Nephron progenitor cell (in vitro differentiated cells): Measurements from ENCODE around the gene C6orf163.

ENCODE experiments used
- DNase-seq: peaks from one replicate; pipeline ENCODE4 v3.0.0; 2021
- H3K27ac Mint-ChIP-seq: 2 replicates; pipeline ENCODE4 v1.8.0; 2021; ENCODE audit warnings: mild to moderate bottlenecking, moderate library complexity, mixed read lengths
- H3K27me3 Mint-ChIP-seq: 2 replicates; pipeline ENCODE4 v1.8.0; 2021; ENCODE audit warnings: mild to moderate bottlenecking, low read depth, mixed read lengths; ENCODE audit not compliant: poor library complexity
- H3K36me3 Mint-ChIP-seq: 2 replicates; pipeline ENCODE4 v1.8.0; 2021; ENCODE audit warnings: low read depth, mixed read lengths
- H3K4me1 Mint-ChIP-seq: 2 replicates; pipeline ENCODE4 v1.8.0; 2021; ENCODE audit warnings: mixed read lengths
- H3K4me3 Mint-ChIP-seq: 2 replicates; pipeline ENCODE4 v1.8.0; 2021; ENCODE audit warnings: mild to moderate bottlenecking, moderate library complexity, mixed read lengths
- H3K9me3 Mint-ChIP-seq: 2 replicates; pipeline ENCODE4 v1.8.0; 2021; ENCODE audit warnings: mild to moderate bottlenecking, moderate library complexity, mixed read lengths
- CTCF ChIP-seq: fragments of 200-600 bp; sonication (generic); IDR thresholded peaks from 2 replicates; pipeline ENCODE4 v1.5.0; 2021; ENCODE audit warnings: antibody characterized with exemption

The C6orf163 gene

GRCh38 chr6:87346700-87347099 lies 2.1 kb downstream of the C6orf163 start:
- Mint-ChIP-seq H3K27ac (no peak overlapping the region), H3K9me3 (no peaks in the 10 kb centered on the region)

DNA sequence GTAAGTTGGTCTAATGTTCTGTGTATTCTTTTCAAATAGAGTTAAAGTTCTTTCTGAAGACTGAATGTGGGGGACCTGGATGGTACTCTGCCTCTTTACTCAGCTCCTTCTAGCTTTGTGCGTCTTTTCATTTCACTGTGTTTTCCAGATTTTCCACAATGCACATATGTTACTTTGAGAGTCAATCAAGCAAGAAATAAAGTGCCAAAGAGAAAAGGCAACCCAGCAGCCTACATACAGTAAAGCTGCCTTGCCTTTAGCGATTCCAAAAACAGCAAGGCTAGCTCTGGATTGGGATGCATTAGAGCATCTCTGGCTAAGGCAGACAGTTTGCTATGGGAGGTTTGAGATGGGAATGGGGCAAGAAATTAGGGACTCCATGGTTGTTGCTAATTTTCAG lies 5.3 kb downstream of the C6orf163 start:
- DNase-seq: no peak
- H3K27me3 Mint-ChIP-seq: no peaks in the 10 kb centered on the region
- H3K4me3 Mint-ChIP-seq: no peak overlapping the region
- H3K4me1 Mint-ChIP-seq: peaks cover 2% of the 10 kb centered on the region
- no peaks in the 10 kb centered on the region for H3K9me3 Mint-ChIP-seq
- H3K36me3 Mint-ChIP-seq: peaks cover 11% of the 10 kb centered on the region
- TF ChIP-seq CTCF: no peak
- no peak overlapping the region for H3K27ac Mint-ChIP-seq

More at GRCh38 chr6:87346700-87347099, 2.1 kb downstream of the C6orf163 start:
- Mint-ChIP-seq H3K4me1 (peaks cover 29% of the 10 kb centered on the region), H3K4me3 (no peak overlapping the region), H3K27me3 (no peaks in the 10 kb centered on the region), H3K36me3 (peaks cover 14% of the 10 kb centered on the region)
- TF ChIP-seq CTCF: no peak
- DNase-seq: no peak

GRCh38 chr6:87350516-87350915 lies 5.9 kb downstream of the C6orf163 start:
- H3K27ac Mint-ChIP-seq: no peak overlapping the region
- H3K4me3 Mint-ChIP-seq: no peak overlapping the region
- H3K9me3 Mint-ChIP-seq: no peaks in the 10 kb centered on the region
- no peaks in the 10 kb centered on the region for H3K4me1 Mint-ChIP-seq
- no peak for TF ChIP-seq CTCF
- H3K36me3 Mint-ChIP-seq: peaks cover 9% of the 10 kb centered on the region
- no peak for DNase-seq
- no peaks in the 10 kb centered on the region for H3K27me3 Mint-ChIP-seq

- peaks cover 9% of the 10 kb centered on the region for H3K36me3 Mint-ChIP-seq
- H3K27me3 Mint-ChIP-seq: no peaks in the 10 kb centered on the region
- H3K4me1 Mint-ChIP-seq: no peaks in the 10 kb centered on the region
- no peak overlapping the region for H3K27ac Mint-ChIP-seq
- no peak overlapping the region for H3K4me3 Mint-ChIP-seq
- H3K9me3 Mint-ChIP-seq: no peaks in the 10 kb centered on the region
- DNase-seq: no peak
- TF ChIP-seq CTCF: no peak
Observed at GRCh38 chr6:87351583-87351982, 7.0 kb downstream of the C6orf163 start.

GRCh38 chr6:87356181-87356580 lies 11.6 kb downstream of the C6orf163 start:
- Mint-ChIP-seq H3K27ac (no peak overlapping the region), H3K9me3 (no peaks in the 10 kb centered on the region), H3K4me1 (no peaks in the 10 kb centered on the region), H3K27me3 (no peaks in the 10 kb centered on the region), H3K4me3 (no peak overlapping the region), H3K36me3 (peaks cover 22% of the 10 kb centered on the region)
- DNase-seq: no peak
- no peak for TF ChIP-seq CTCF

DNA sequence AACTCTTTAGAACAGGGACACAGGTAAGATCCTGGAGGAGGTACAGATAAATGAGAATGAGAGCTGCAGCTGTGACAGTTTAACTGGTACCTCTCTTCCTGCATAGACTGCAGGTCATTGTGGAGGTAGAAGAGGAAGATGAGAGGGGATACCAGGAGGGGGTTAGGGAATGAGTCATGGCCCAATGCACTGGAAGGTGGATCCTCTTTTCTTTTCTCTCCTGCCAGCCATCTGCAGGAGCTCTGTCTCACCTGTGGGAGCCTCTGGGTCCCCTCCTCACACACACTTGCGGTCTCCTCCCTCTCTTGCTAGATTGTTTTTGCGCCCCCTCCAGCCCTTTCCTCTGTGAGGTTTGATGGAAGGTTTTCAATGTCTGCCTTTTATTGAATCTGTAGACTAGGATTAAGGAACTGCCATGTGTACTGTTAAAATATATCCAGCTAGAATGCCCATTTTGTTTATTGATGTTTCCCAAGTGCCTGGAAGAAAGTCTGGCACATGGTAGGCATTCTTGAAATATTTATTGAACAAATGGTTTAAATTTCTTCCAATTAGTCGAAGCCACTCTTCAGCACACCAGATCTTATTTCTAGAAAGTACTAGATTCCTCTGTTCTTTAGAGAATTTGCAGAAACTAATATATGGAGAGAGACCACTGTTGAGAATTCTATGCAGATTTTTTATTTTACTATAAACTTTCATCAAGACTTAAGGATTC lies 13.0 kb downstream of the C6orf163 start:
- H3K27ac Mint-ChIP-seq: peak overlapping the region; percentile 27
- no peak for TF ChIP-seq CTCF
- no peak overlapping the region for H3K4me3 Mint-ChIP-seq
- no peak for DNase-seq
- peaks cover 26% of the 10 kb centered on the region for H3K36me3 Mint-ChIP-seq
- H3K9me3 Mint-ChIP-seq: no peaks in the 10 kb centered on the region
- H3K4me1 Mint-ChIP-seq: no peaks in the 10 kb centered on the region
- H3K27me3 Mint-ChIP-seq: peaks cover 3% of the 10 kb centered on the region
